SK-N-SH (cell line): ENCODE data around the gene MVP. TPM values are rescaled to one million over a fixed set of nuclear protein-coding genes. Genes with fewer than 3 reads are reported as not detected.
A peak's percentile ranks its signal among the peaks of the same experiment; 100 is the strongest.

Experiments used
- CTCF ChIA-PET: fragments of 300-600, 350-600 bp; formaldehyde crosslinking; extraction: SDS; loops from one replicate; lab custom pipeline; 2021; lab: Yijun Ruan, JAX
- POLR2A ChIA-PET: fragments of 350-600 bp; sonication (Branson Sonifier 250); formaldehyde crosslinking; extraction: SDS; loops from one replicate; lab custom pipeline; 2020; ENCODE audit warnings: antibody characterized with exemption, inconsistent platforms; lab: Yijun Ruan, JAX
- DNase-seq: peaks from one replicate; pipeline ENCODE4 v3.0.0; 2012
- H2AFZ ChIP-seq: fragments of 200-600 bp; sonication (generic); 2 replicates; pipeline ENCODE4 v1.8.1; 2016; ENCODE audit warnings: antibody characterized with exemption, mild to moderate bottlenecking, low read depth
- H3F3A ChIP-seq: fragments of 200-600 bp; sonication (generic); replicated peaks from 2 replicates; pipeline ENCODE3; 2016; ENCODE audit warnings: antibody characterized with exemption, mild to moderate bottlenecking; ENCODE audit not compliant: insufficient read depth
- H3K27ac ChIP-seq, 2 experiments: fragments of 200-500 bp in 1 of 2; fragments of 200-600 bp in 1 of 2; sonication (Bioruptor generic) in 1 of 2; sonication (generic), shearing (Covaris generic) in 1 of 2; 2 replicates each; pipeline versions ENCODE4 v1.5.1 to v1.6.1; 2014 to 2016; ENCODE audit warnings: low read depth in 2 of 2, inconsistent platforms in 1 of 2, low read length in 1 of 2, mild to moderate bottlenecking in 1 of 2, mixed read lengths in 1 of 2
- H3K27me3 ChIP-seq: fragments of 200-600 bp; sonication (generic), shearing (Covaris generic); 2 replicates; pipeline ENCODE4 v1.6.1; 2016; ENCODE audit warnings: mixed run types; ENCODE audit not compliant: insufficient read depth
- H3K36me3 ChIP-seq, 2 experiments: fragments of 200-500 bp in 1 of 2; fragments of 200-600 bp in 1 of 2; sonication (Bioruptor generic) in 1 of 2; sonication (generic) in 1 of 2; replicated peaks in 1 of 2; 2 replicates each; pipeline versions ENCODE3 to v1.5.1; 2014 to 2016; ENCODE audit warnings: low read length in 1 of 2, mild to moderate bottlenecking in 1 of 2; ENCODE audit not compliant: insufficient read depth in 2 of 2, control insufficient read depth in 1 of 2
- H3K4me1 ChIP-seq, 2 experiments: fragments of 200-500 bp in 1 of 2; fragments of 200-600 bp in 1 of 2; sonication (Bioruptor generic) in 1 of 2; sonication (generic), shearing (Covaris generic) in 1 of 2; 2 replicates each; pipeline versions ENCODE4 v1.5.1 to v1.6.1; 2014 to 2016; ENCODE audit warnings: low read depth in 1 of 2, low read length in 1 of 2, mixed run types in 1 of 2; ENCODE audit not compliant: insufficient read depth in 2 of 2, control insufficient read depth in 1 of 2
- H3K4me2 ChIP-seq: fragments of 200-600 bp; sonication (generic), shearing (Covaris generic); 2 replicates; pipeline ENCODE4 v1.6.1; 2017; ENCODE audit warnings: mixed run types
- H3K4me3 ChIP-seq, 2 experiments: fragments of 200-500 bp in 1 of 2; fragments of 200-600 bp in 1 of 2; sonication (Bioruptor generic) in 1 of 2; sonication (generic), shearing (Covaris generic) in 1 of 2; 2 replicates each; pipeline versions ENCODE4 v1.5.1 to v1.8.1; 2014 to 2016; ENCODE audit warnings: low read depth in 2 of 2, inconsistent platforms in 1 of 2, low read length in 1 of 2, mild to moderate bottlenecking in 1 of 2, mixed read lengths in 1 of 2, moderate library complexity in 1 of 2
- H3K79me2 ChIP-seq: fragments of 200-600 bp; sonication (generic); 2 replicates; pipeline ENCODE4 v1.8.1; 2017; ENCODE audit warnings: mild to moderate bottlenecking; ENCODE audit not compliant: insufficient read depth
- H3K9ac ChIP-seq: fragments of 200-600 bp; sonication (generic); 2 replicates; pipeline ENCODE4 v1.6.1; 2017; ENCODE audit warnings: mixed run types
- H3K9me2 ChIP-seq: fragments of 200-600 bp; sonication (generic); 2 replicates; pipeline ENCODE4 v1.6.1; 2017; ENCODE audit warnings: mixed run types
- H3K9me3 ChIP-seq: fragments of 200-600 bp; sonication (generic); 2 replicates; pipeline ENCODE4 v1.6.1; 2017; ENCODE audit warnings: mixed run types, mild to moderate bottlenecking, moderate library complexity
- H4K20me1 ChIP-seq: fragments of 200-600 bp; sonication (generic); 2 replicates; pipeline ENCODE4 v1.6.1; 2017; ENCODE audit warnings: mild to moderate bottlenecking, mixed run types; ENCODE audit not compliant: insufficient read depth
- ELF1 ChIP-seq: IDR thresholded peaks from 2 replicates; pipeline ENCODE4 v1.4.0; 2012
- EP300 ChIP-seq, 2 experiments: IDR thresholded peaks; 2 replicates each; pipeline versions ENCODE4 v1.4.0 to v1.6.1; 2012; ENCODE audit warnings: borderline replicate concordance in 1 of 2, low read depth in 1 of 2, low read length in 1 of 2
- EZH2phosphoT487 ChIP-seq: fragments of 200-600 bp; sonication (generic); IDR thresholded peaks from 2 replicates; pipeline ENCODE4 v1.6.1; 2017; ENCODE audit warnings: low read depth, mixed run types, mild to moderate bottlenecking, antibody characterized with exemption, moderate library complexity, borderline replicate concordance
- GABPA ChIP-seq: IDR thresholded peaks from 2 replicates; pipeline ENCODE4 v1.4.0; 2012; ENCODE audit warnings: low read depth, mild to moderate bottlenecking
- MEF2A ChIP-seq: IDR thresholded peaks from 2 replicates; pipeline ENCODE4 v1.4.0; 2012; ENCODE audit warnings: low read depth, borderline replicate concordance
- MXI1 ChIP-seq: IDR thresholded peaks from 2 replicates; pipeline ENCODE4 v1.6.1; 2012; ENCODE audit warnings: mild to moderate bottlenecking, low read depth, low read length, improper control_type of control experiment
- NFIC ChIP-seq: IDR thresholded peaks from 2 replicates; pipeline ENCODE4 v1.4.0; 2012; ENCODE audit warnings: borderline replicate concordance
- NRF1 ChIP-seq: IDR thresholded peaks from 2 replicates; pipeline ENCODE4 v1.6.1; 2012; ENCODE audit warnings: low read depth, mild to moderate bottlenecking, low read length
- POLR2AphosphoS5 ChIP-seq: IDR thresholded peaks from 2 replicates; pipeline ENCODE4 v1.6.1; 2012; ENCODE audit warnings: low read depth, low read length
- RCOR1 ChIP-seq: fragments of 150-350 bp; IDR thresholded peaks from 2 replicates; pipeline ENCODE4 v1.6.1; 2017; ENCODE audit warnings: antibody characterized with exemption, low read length
- RFX5 ChIP-seq: IDR thresholded peaks from 2 replicates; pipeline ENCODE4 v1.6.1; 2012; ENCODE audit warnings: mild to moderate bottlenecking, improper control_type of control experiment, low read length
- RXRA ChIP-seq: IDR thresholded peaks from 2 replicates; pipeline ENCODE4 v1.4.0; 2012; ENCODE audit warnings: low read depth, mild to moderate bottlenecking, borderline replicate concordance
- SMC3 ChIP-seq: IDR thresholded peaks from 2 replicates; pipeline ENCODE4 v1.6.1; 2012; ENCODE audit warnings: low read depth, low read length, improper control_type of control experiment
- TAF1 ChIP-seq: IDR thresholded peaks from 2 replicates; pipeline ENCODE4 v1.6.1; 2012; ENCODE audit warnings: low read depth, mild to moderate bottlenecking, low read length, moderate library complexity, borderline replicate concordance
- TCF12 ChIP-seq: IDR thresholded peaks from 2 replicates; pipeline ENCODE4 v1.4.0; 2012
- TEAD4 ChIP-seq: IDR thresholded peaks from 2 replicates; pipeline ENCODE4 v1.4.0; 2012; ENCODE audit warnings: mild to moderate bottlenecking, borderline replicate concordance; ENCODE audit not compliant: insufficient read depth
- YY1 ChIP-seq: IDR thresholded peaks from 2 replicates; pipeline ENCODE4 v1.4.0; 2012; ENCODE audit warnings: low read depth, mild to moderate bottlenecking
- WGBS: methylation state at CpG from one replicate; pipeline ENCODE4 v1.1.6; 2017; ENCODE audit warnings: low lambda C conversion rate; 5-methylcytosine and 5-hydroxymethylcytosine counted together
- polyA plus RNA-seq, 3 experiments: library from polyadenylated mRNA; depleted of rRNA; stranded (reverse); fragments of >200 nt; gene quantifications; 2 replicates each; pipeline ENCODE4 v1.2.3, GENCODE V29; 2012
- TF ChIP-seq, protein P1 (sequence below): fragments of 150-350 bp; IDR thresholded peaks from 2 replicates; pipeline ENCODE4 v1.6.1; 2016; ENCODE audit warnings: mild to moderate bottlenecking, low read depth, low read length
- TF ChIP-seq, protein P2 (sequence below): IDR thresholded peaks from 2 replicates; pipeline ENCODE4 v1.4.0; 2012; ENCODE audit warnings: low read depth, borderline replicate concordance
- TF ChIP-seq, protein P3 (sequence below): IDR thresholded peaks from 2 replicates; pipeline ENCODE4 v1.4.0; 2012; ENCODE audit warnings: low read depth, borderline replicate concordance
- TF ChIP-seq, protein P4 (sequence below): fragments of 150-350 bp; IDR thresholded peaks from 2 replicates; pipeline ENCODE4 v1.6.1; 2017; ENCODE audit warnings: antibody characterized with exemption, low read length, low read depth, borderline replicate concordance

The MVP gene
- polyA plus RNA-seq, 1 of the 3 experiments (the other 2 are of a cell fraction) = 222 TPM

DNA sequence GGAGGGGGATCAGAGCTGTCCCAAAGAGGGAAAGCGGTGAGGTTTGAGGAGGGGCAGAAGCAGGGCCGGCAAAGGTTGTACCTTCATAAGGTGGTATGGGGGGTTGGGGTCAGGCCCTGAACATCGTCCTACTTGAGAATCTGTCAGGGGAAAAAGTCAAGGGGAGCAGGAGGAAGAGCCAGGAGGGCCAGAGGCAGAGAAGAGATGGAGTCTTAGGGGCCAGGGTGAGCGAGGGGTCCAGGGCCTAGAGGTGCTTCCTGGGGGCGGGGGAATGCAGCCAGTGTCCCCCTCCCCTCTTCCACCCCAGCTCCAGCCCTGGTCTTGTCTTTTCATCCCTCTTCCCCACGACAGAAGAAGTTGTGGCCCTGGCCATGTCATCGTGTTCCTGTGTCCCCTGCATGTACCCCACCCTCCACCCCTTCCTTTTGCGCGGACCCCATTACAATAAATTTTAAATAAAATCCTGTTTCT, 9.5 kb upstream of the MVP start:
- Histone ChIP-seq H3K4me2 (peak overlapping the region; percentile 97), H3K4me3 (peak overlapping the region; percentile 68 to 80; a peak in 3 of 4 replicates), H3K9me2 (no peaks in the 10 kb centered on the region), H3K4me1 (peaks cover 47 to 71% of the 10 kb centered on the region in 2 experiments), H3K9ac (no peak overlapping the region), H3K9me3 (no peaks in the 10 kb centered on the region), H3K27me3 (no peaks in the 10 kb centered on the region), H3K27ac (peak overlapping the region; percentile 87 to 97), H2AFZ (no peak overlapping the region), H4K20me1 (peaks cover 15% of the 10 kb centered on the region), H3F3A (peaks cover 45% of the 10 kb centered on the region), H3K36me3 (peaks cover 13 to 18% of the 10 kb centered on the region in 2 experiments), H3K79me2 (peaks cover 65% of the 10 kb centered on the region)
- no peak for DNase-seq
- 29% methylated on average over 8 of the region's 9 CpGs for WGBS
- ChIA-PET CTCF (interaction anchor here (1.0 to 1.7 kb wide), 4 partner anchors 17 to 222 kb away, joined by 3 to 6 read pairs (median 4); partner anchors contain the start of gene TLCD3B), POLR2A (interaction anchor here (1.2 kb wide), 1 partner anchor 10 kb away, joined by 4 read pairs; the partner anchor contains the start of gene MVP)
- TF ChIP-seq MEF2A (no peak), EP300 (IDR thresholded peaks at IDR 0.05; ENCODE audit: borderline replicate concordance in 1 of 2, low read depth in 1 of 2, low read length in 1 of 2) (no peak), EZH2phosphoT487 (no peak), ELF1 (no peak), SMC3 (no peak), TAF1 (no peak)
- TF ChIP-seq, protein P1, sequence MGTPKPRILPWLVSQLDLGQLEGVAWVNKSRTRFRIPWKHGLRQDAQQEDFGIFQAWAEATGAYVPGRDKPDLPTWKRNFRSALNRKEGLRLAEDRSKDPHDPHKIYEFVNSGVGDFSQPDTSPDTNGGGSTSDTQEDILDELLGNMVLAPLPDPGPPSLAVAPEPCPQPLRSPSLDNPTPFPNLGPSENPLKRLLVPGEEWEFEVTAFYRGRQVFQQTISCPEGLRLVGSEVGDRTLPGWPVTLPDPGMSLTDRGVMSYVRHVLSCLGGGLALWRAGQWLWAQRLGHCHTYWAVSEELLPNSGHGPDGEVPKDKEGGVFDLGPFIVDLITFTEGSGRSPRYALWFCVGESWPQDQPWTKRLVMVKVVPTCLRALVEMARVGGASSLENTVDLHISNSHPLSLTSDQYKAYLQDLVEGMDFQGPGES = no peak

DNA sequence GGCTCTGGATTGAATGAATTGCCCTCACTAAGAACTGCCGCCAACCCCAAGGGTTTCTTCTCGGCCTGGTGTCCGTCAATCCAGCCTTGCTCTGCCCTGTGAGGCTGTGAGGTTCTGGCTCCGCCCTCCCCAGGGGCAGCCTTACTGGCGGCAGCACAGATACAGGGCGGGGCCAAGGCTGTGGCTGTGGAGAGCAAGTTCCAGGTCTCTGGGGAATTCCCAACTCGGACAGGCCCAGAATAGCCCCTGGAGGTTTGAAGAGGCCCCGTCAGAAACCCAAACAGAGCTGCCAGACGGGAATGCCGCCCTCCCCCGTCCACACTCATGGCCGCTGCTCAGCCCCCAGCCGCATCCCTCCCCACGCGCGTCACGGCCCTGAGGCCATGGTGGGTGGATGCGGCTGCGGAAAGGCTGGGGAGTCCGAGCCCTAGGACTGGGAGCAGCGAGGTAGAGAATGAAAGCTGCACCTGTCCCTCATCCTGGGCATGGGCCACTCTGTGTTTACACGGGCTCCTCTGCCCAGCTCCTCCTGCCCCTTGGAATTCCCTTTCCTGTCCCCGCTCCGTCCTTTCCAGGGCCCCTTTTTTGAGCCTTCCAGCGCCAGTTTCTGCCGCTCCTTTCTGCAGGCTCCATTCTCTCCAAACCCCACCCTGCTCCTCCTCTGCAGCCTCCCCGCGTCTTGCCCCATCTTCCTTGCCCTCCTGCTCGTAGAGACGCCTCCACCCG, 8.9 kb upstream of the MVP start:
- ChIA-PET POLR2A (interaction anchor here (1.2 kb wide), 1 partner anchor 9 kb away, joined by 4 read pairs; the partner anchor contains the start of gene MVP), CTCF (interaction anchor here (1.0 to 3.1 kb wide), 6 partner anchors 17 to 221 kb away, joined by 3 to 14 read pairs (median 6); partner anchors contain the start of genes ASPHD1, SEZ6L2 and TLCD3B)
- Histone ChIP-seq H4K20me1 (peaks cover 15% of the 10 kb centered on the region), H2AFZ (peak overlapping the region; percentile 72; the same call in 1 of the 2 replicates), H3K36me3 (peaks cover 13 to 18% of the 10 kb centered on the region in 2 experiments), H3K27me3 (no peaks in the 10 kb centered on the region), H3K27ac (peak overlapping the region; percentile 87 to 97), H3K9ac (peak overlapping the region; percentile 80), H3K79me2 (peaks cover 67% of the 10 kb centered on the region), H3K9me2 (no peaks in the 10 kb centered on the region), H3K4me2 (peak overlapping the region; percentile 97), H3K4me3 (peak overlapping the region; percentile 68 to 80), H3K4me1 (peaks cover 47 to 71% of the 10 kb centered on the region in 2 experiments), H3F3A (peaks cover 45% of the 10 kb centered on the region), H3K9me3 (no peaks in the 10 kb centered on the region)
- WGBS = under 1% methylated on average over 28 of the region's 31 CpGs
- peak; percentile 88 for DNase-seq
- TF ChIP-seq RXRA (no peak; the same call in 1 of the 2 replicates), GABPA (no peak), TEAD4 (peak; percentile 44; the same call in 1 of the 2 replicates), EP300 (IDR thresholded peaks at IDR 0.05; ENCODE audit: borderline replicate concordance in 1 of 2, low read depth in 1 of 2, low read length in 1 of 2) (peak; percentile 44; a peak in 2 of 4 replicates), MXI1 (peak; percentile 65), NRF1 (no peak), RCOR1 (no peak), MEF2A (peak; percentile 64; the same call in 1 of the 2 replicates), NFIC (no peak), EZH2phosphoT487 (no peak), YY1 (peak; percentile 68), POLR2AphosphoS5 (peak; percentile 69), RFX5 (peak; percentile 65), TCF12 (peak; percentile 45; the same call in 1 of the 2 replicates), ELF1 (0 out of 2 replicates have a peak, but pooled peaks have one; percentile 47)
- TF ChIP-seq, protein P2, sequence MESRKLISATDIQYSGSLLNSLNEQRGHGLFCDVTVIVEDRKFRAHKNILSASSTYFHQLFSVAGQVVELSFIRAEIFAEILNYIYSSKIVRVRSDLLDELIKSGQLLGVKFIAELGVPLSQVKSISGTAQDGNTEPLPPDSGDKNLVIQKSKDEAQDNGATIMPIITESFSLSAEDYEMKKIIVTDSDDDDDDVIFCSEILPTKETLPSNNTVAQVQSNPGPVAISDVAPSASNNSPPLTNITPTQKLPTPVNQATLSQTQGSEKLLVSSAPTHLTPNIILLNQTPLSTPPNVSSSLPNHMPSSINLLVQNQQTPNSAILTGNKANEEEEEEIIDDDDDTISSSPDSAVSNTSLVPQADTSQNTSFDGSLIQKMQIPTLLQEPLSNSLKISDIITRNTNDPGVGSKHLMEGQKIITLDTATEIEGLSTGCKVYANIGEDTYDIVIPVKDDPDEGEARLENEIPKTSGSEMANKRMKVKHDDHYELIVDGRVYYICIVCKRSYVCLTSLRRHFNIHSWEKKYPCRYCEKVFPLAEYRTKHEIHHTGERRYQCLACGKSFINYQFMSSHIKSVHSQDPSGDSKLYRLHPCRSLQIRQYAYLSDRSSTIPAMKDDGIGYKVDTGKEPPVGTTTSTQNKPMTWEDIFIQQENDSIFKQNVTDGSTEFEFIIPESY = peak; percentile 66; the same call in 1 of the 2 replicates
- TF ChIP-seq, protein P3, sequence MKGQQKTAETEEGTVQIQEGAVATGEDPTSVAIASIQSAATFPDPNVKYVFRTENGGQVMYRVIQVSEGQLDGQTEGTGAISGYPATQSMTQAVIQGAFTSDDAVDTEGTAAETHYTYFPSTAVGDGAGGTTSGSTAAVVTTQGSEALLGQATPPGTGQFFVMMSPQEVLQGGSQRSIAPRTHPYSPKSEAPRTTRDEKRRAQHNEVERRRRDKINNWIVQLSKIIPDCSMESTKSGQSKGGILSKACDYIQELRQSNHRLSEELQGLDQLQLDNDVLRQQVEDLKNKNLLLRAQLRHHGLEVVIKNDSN = no peak
- TF ChIP-seq, protein P4, sequence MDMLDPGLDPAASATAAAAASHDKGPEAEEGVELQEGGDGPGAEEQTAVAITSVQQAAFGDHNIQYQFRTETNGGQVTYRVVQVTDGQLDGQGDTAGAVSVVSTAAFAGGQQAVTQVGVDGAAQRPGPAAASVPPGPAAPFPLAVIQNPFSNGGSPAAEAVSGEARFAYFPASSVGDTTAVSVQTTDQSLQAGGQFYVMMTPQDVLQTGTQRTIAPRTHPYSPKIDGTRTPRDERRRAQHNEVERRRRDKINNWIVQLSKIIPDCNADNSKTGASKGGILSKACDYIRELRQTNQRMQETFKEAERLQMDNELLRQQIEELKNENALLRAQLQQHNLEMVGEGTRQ = no peak
